ENCODE data around the gene MED25.

Gene MED25

GRCh38 chr19:49856574-49857021, 38.5 kb downstream of the MED25 start:
- in situ Hi-C loops (cut with MboI; ENCODE audit: low sequenced_read_pairs) = no loop called here

DNA sequence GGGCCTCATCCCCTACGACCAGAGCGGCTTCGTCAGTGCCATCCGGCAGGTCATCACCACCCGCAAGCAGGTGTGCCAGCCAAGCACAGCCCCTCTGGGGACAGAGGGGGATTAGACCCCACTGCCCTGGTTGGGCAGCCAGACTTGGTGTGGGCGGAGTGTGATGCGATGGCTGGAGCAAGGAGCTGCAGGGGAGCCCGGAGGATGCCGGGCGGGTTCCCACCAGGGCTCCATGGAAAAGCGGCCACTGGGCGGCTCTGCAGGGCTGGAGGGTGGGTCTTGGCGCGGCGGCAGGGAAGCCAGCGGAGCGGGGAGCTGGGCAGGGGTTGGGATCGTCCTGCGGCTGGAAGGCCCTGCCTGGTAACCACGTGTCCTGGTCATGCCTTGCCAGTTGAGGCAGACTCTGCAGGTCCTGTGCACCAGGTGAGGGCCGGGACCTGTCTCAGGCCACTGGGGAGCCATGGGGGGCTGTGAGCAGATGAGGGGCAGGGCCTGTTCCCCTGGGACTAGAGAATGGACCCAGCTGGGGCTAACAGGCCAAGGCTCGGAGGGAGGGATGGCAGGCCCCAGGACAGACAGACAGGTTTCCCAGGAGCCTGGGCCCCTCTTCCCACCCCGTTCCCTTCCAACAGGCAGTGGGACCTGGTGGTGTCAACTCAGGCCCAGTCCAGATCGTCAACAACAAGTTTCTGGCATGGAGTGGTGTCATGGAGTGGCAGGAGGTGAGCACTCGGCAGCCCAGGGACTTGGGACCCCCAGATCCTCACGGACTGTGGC, 39.2 kb downstream of the MED25 start:
- in situ Hi-C loops (cut with MboI; ENCODE audit: low sequenced_read_pairs) = no loop called here

- in situ Hi-C loops (cut with MboI; ENCODE audit: low sequenced_read_pairs) = no loop called here
Measured at GRCh38 chr19:49857838-49858087, 39.7 kb downstream of the MED25 start.

GRCh38 chr19:49858088-49858985, 40.2 kb downstream of the MED25 start:
- in situ Hi-C loops (cut with MboI; ENCODE audit: low sequenced_read_pairs) = no loop called here

- in situ Hi-C loops (cut with MboI; ENCODE audit: low sequenced_read_pairs) = no loop called here
Measured at GRCh38 chr19:49859682-49860335, 41.7 kb downstream of the MED25 start.

- in situ Hi-C loops (cut with MboI; ENCODE audit: low sequenced_read_pairs) = no loop called here
Measured at GRCh38 chr19:49860336-49861102, 42.4 kb downstream of the MED25 start.

DNA sequence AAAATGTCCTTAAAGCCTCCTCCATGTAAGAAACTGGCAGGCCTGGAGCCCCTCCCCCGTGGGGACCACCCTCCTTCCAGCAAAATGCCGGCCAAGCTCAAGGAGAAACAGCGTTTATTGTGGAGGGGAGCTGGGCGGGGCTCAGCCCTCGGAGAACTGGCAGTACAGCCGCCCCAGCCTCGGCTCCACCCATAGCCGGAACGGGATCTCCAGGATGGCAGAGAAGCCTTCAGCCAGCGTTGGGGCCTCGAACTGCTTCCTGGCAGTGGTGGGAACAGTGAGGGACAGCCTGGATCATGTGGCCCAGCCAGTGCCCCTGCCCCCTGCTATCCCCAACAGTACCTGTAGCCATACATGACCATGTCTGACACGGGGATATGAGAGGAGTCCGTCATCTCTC, 43.0 kb downstream of the MED25 start:
- in situ Hi-C loops (cut with MboI; ENCODE audit: low sequenced_read_pairs) = no loop called here

DNA sequence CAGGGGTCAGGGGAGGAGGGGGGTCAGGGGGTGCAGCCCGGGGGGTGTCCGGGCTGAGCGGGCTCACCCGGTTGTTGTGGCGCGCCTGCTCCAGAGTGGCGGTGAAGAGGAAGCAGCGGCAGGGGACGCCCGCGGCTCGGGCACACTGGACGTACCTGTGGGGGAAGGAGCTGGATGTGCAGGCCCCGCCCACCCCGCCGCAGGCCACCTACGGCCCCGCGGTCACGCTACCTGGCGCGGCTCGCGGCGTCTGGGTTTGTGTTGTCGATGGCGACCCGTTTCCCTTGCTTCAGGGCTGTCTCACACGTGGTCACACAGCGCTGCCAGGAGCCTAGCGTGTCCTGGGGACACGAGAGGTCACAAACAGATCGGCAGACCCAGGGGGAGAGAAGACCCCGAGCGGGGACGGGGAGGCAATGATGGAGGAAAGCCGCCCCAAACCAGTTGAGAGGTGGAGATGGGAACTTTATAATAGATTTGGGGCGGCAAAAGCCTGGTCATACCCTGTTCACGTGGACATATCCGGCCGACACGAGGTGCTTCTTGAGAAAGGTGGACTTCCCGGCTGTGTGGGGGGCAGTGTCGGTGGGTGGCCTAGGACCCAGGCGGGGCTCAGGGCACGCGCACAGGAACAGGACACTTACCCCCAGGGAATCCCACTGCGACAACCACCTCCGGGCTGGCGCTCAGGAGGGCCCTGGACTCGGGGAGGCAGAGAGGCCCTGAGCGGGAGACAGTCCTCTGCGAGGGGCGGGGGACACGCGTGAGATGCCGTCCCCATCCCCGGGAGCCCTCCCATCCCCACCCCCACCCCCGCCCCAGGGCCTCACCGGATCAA, 43.7 kb downstream of the MED25 start:
- in situ Hi-C loops (cut with MboI; ENCODE audit: low sequenced_read_pairs) = no loop called here

- in situ Hi-C loops (cut with MboI; ENCODE audit: low sequenced_read_pairs) = no loop called here
Measured at GRCh38 chr19:49862391-49863253, 44.5 kb downstream of the MED25 start.

GRCh38 chr19:49863254-49863934, 45.3 kb downstream of the MED25 start:
- in situ Hi-C loops (cut with MboI; ENCODE audit: low sequenced_read_pairs) = no loop called here

DNA sequence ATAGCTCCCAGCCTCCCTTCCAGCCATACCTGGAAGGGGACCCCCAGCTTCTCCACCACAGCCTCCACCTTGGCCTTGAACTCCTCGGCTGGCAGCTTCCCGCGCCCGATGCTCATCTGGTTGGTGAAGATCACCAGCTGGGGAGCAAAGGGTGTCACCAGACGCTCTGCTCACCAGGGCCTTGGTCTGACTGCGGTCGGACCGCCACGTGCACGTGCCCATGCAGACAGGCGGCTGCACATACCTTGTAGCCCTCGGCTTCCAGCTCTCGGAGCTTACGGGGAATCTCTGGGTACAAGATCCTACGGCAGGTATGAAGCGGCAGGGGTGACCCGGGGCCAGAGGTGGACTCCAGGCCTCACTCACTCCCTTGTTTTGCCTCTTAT, 45.8 kb downstream of the MED25 start:
- in situ Hi-C loops (cut with MboI; ENCODE audit: low sequenced_read_pairs) = no loop called here

GRCh38 chr19:49864890-49865289, 46.8 kb downstream of the MED25 start:
- in situ Hi-C loops (cut with MboI; ENCODE audit: low sequenced_read_pairs) = no loop called here

DNA sequence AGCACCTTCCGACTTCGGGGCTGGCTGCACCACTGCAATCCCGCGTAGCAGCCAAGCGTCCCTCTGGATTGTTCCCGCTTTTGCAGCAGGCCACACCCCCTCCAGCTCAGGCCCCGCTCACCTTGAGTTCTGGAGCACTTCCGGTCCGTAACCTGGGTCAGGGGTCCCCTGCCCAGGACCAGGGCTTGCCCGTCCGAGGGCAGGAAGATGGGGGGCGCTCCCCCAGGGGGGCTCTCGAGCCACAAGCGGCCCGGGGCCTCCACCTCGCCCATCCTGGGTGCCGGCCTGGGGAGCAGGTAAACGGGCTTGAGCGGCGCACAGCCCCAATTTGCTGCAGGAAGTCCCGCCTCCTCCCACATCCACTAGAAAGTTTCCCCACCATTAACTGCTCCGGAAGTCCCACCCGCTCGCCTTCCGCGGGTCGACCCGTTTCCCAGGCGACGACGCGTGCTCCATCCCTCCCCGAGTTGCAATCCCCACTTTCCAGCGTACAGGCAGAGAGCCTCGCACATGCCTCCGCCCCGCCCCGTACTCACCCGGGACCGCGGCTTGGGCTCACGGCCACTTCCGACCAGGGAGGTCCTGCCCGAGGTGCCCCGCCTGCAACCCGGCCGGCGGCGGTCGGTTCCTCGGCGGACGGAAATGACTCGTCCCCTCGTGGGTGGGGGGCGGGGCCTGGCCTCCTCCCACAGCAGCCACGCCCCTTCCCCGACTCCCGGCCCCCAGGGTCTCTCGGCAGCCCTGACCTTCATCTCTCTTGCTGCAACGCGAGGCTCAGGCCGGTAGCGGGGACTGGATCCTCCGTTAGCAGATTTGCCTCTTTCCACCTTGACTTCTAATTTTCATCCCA, 49.1 kb downstream of the MED25 start, which contains the start of gene PNKP:
PNKP (minus strand) TSS at position 644 of the 850 bp plus-strand sequence; CDS start at position 272, 372 bp downstream.
- in situ Hi-C loops (cut with MboI; ENCODE audit: low sequenced_read_pairs) = no loop called here

DNA sequence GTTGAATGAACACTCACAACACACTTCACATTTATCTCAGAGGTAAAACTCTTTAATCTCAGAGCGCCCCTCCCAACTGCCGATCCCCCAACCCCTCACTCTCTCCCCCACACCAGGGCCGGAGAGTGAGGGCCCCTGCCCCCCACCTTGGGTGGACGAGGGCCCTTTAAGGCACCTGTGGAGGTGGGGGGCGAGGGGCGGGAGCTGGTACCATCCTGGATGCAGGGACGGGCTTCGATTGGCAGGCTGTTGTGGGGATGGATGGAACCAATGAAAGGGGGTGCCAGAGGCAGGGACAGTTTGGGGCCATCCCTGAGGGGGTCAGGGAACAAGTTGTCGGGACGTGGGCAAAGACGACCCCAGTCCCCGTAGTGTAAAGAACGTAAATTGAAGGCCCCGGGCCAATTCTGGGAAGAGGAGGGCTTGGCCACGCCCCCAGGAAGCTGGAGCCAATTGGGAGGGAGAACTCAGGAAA, 51.0 kb downstream of the MED25 start:
- in situ Hi-C loops (cut with MboI; ENCODE audit: low sequenced_read_pairs) = no loop called here

GRCh38 chr19:49869484-49870308, 51.6 kb downstream of the MED25 start:
- in situ Hi-C loops (cut with MboI; ENCODE audit: low sequenced_read_pairs) = no loop called here

DNA sequence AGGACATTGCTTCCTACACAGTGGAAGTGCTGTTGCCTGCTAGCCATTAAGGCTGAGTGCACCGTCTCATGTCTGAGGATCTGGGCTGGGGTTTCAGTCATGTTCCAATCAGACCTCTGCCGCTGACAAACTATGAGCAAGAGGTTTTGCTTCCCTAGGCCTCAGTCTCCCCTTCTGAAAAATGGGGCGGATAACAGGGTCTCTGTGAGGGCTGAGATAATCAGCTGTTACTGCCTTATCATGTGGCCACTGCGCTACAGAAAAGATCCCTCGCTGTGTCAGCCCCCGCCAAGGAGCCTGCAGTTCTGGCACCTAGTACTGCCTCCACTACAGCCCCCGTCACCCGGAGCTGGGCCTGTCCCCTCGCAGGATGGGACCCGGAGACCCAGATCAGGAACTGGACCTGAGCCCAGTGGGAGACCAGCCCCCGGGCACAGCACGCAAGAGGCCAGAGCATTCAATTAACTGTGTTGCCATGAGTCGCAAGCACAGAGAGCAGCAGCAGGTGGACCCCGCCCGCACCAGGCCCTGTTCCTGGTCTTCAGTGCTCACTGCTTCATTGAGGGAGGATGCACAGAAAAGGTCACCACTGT, 52.3 kb downstream of the MED25 start:
- in situ Hi-C loops (cut with MboI; ENCODE audit: low sequenced_read_pairs) = no loop called here
